ENCODE results near the gene JUNB. TPM values are rescaled to one million over a fixed set of nuclear protein-coding genes. Genes with fewer than 3 reads are reported as not detected.
A peak's percentile ranks its signal among the peaks of the same experiment; 100 is the strongest.

Gene JUNB
- total RNA-seq (100 to 1,000 TPM in 4 of 9 donors, 10 to 100 TPM in 5; 19.6 to 205 (median 67.6) TPM), polyA plus RNA-seq (10 to 100 TPM; 29.6 to 52.9 TPM)
- long read RNA-seq, donor 1, transcript JUNB-201 (1 exons, 1,820 nt) = major isoform, 42 of 42 reads
- long read RNA-seq, donor 1, partial matches to known transcripts = 0 of 42 reads
- long read RNA-seq, donor 1, other reads (novel, unspliced or antisense) = 0 of 42 reads
- long read RNA-seq, donor 2, transcript JUNB-201 (1 exons, 1,820 nt) = major isoform, 1,563 of 1,563 reads
- long read RNA-seq, donor 2, partial matches to known transcripts = 0 of 1,563 reads
- long read RNA-seq, donor 2, other reads (novel, unspliced or antisense) = 0 of 1,563 reads
- long read RNA-seq, donor 3, transcript JUNB-201 (1 exons, 1,820 nt) = major isoform, 66 of 66 reads
- long read RNA-seq, donor 3, partial matches to known transcripts = 0 of 66 reads
- long read RNA-seq, donor 3, other reads (novel, unspliced or antisense) = 0 of 66 reads

- ATAC-seq = peak; percentile 55 to 71 (median 66)
- intact Hi-C loops (cut with DNase I) = loop anchor here in 1 of 10 donors (2.0 kb wide), 1 partner anchor 13 kb away; no protein-coding TSS in a partner anchor
- DNase-seq = peak; percentile 99
- Histone ChIP-seq H3K27me3 (no peaks in the 10 kb centered on the region), H3K36me3 (peaks cover 0 to 12% (median 0%) of the 10 kb centered on the region in 9 donors), H3K9me3 (no peaks in the 10 kb centered on the region), H3K27ac (peak within 1 kb of the TSS; percentile 95 to 100 (median 99)), H3K4me1 (peaks cover 3 to 64% (median 48%) of the 10 kb centered on the region in 12 donors), H3K4me3 (peak within 1 kb of the TSS; percentile 43 to 99 (median 84))
- TF ChIP-seq POLR2A (IDR thresholded peaks at IDR 0.05) (peak; percentile 100), CTCF (IDR thresholded peaks at IDR 0.05) (peak in 4 of 12 donors; percentile 6 to 12 (median 8))
- WGBS, 4 donors = 0 to 1% (median 1%) methylated on average over 40 to 73 of the region's 73 CpGs
Measured at GRCh38 chr19:12791345-12792050, at the start of gene JUNB. Gene JUNB (plus strand): TSS chr19:12791486. CDS start chr19:12791772, 286 bp downstream.

GRCh38 chr19:12745166-12745897 is 46.0 kb upstream of the JUNB start:
- TF ChIP-seq CTCF (IDR thresholded peaks at IDR 0.05) (no peak), POLR2A (IDR thresholded peaks at IDR 0.05) (no peak)
- Histone ChIP-seq H3K27ac (no peak overlapping the region), H3K4me3 (no peak overlapping the region), H3K36me3 (peaks cover 0 to 71% (median 61%) of the 10 kb centered on the region in 9 donors), H3K4me1 (no peaks in the 10 kb centered on the region), H3K9me3 (peaks cover 0 to 12% (median 0%) of the 10 kb centered on the region in 12 donors), H3K27me3 (peaks cover 0 to 6% (median 3%) of the 10 kb centered on the region in 9 donors)
- no peak for ATAC-seq
- 79 to 87% (median 86%) methylated on average over 20 to 22 of the region's 22 CpGs for WGBS, 4 donors
- DNase-seq = no peak
- intact Hi-C loops (cut with DNase I) = no loop called here

- no peak for ATAC-seq
- H3K36me3 ChIP-seq = peaks cover 0 to 44% (median 40%) of the 10 kb centered on the region in 9 donors
- TF ChIP-seq CTCF (IDR thresholded peaks at IDR 0.05) = no peak
- no peak for TF ChIP-seq POLR2A (IDR thresholded peaks at IDR 0.05)
- no peak overlapping the region for H3K27ac ChIP-seq
- 70 to 79% (median 72%) methylated on average over 4 to 6 of the region's 6 CpGs for WGBS, 4 donors
- no peaks in the 10 kb centered on the region for H3K4me1 ChIP-seq
- no peak for DNase-seq
- peaks cover 0 to 12% (median 0%) of the 10 kb centered on the region in 12 donors for H3K9me3 ChIP-seq
- H3K27me3 ChIP-seq = peaks cover 0 to 13% (median 3%) of the 10 kb centered on the region in 9 donors
- H3K4me3 ChIP-seq = no peak overlapping the region
- intact Hi-C loops (cut with DNase I) = no loop called here
Measured at GRCh38 chr19:12748489-12748888, 42.8 kb upstream of the JUNB start.

Measured in heart left ventricle (tissue), 16 donors.